Fibroblast of lung (primary cell): Measurements from ENCODE around the gene TNRC6C. TPM values are rescaled to one million over a fixed set of nuclear protein-coding genes. Genes with fewer than 3 reads are reported as not detected.

Experiments used
- DNase-seq, 2 donors: peaks; one replicate each; pipeline versions ENCODE4 v3.0.0 to v3.0.0-alpha.2; 2010; ENCODE audit warnings: low read depth in 2 of 2
- H2AFZ ChIP-seq: 2 replicates; pipeline ENCODE4 v1.5.1; 2012; ENCODE audit warnings: low read length, control low read depth, inconsistent platforms
- H3K27ac ChIP-seq: 2 replicates; pipeline ENCODE4 v1.5.1; 2011; ENCODE audit warnings: low read length, control low read depth; ENCODE audit not compliant: insufficient read depth
- H3K27me3 ChIP-seq: 2 replicates; pipeline ENCODE4 v1.5.1; 2011; ENCODE audit warnings: mild to moderate bottlenecking, low read length; ENCODE audit not compliant: control insufficient read depth, insufficient read depth
- H3K36me3 ChIP-seq: 2 replicates; pipeline ENCODE4 v1.5.1; 2011; ENCODE audit warnings: low read length; ENCODE audit not compliant: control insufficient read depth, insufficient read depth
- H3K4me1 ChIP-seq: 2 replicates; pipeline ENCODE4 v1.5.1; 2011; ENCODE audit warnings: low read length; ENCODE audit not compliant: control insufficient read depth, insufficient read depth; ENCODE audit errors: extremely low read depth
- H3K4me2 ChIP-seq: 2 replicates; pipeline ENCODE4 v1.5.1; 2011; ENCODE audit warnings: low read length, control low read depth; ENCODE audit not compliant: insufficient read depth; ENCODE audit errors: extremely low read depth
- H3K4me3 ChIP-seq, 4 experiments: fragments of 200-600 bp in 1 of 4; sonication (generic) in 1 of 4; replicated peaks in 1 of 4; 2 replicates each; pipeline ENCODE4 v1.5.1; 2011 to 2016; ENCODE audit warnings: low read length in 4 of 4, low read depth in 3 of 4, mild to moderate bottlenecking in 3 of 4, control low read depth in 2 of 4, inconsistent platforms in 1 of 4, mixed read lengths in 1 of 4; ENCODE audit not compliant: insufficient read depth in 1 of 4; ENCODE audit errors: control extremely low read depth in 1 of 4
- H3K79me2 ChIP-seq: 2 replicates; pipeline ENCODE4 v1.5.1; 2012; ENCODE audit warnings: mild to moderate bottlenecking, low read length, inconsistent platforms; ENCODE audit not compliant: control insufficient read depth, insufficient read depth
- H3K9ac ChIP-seq: 2 replicates; pipeline ENCODE4 v1.5.1; 2011; ENCODE audit warnings: mild to moderate bottlenecking, low read length, control low read depth; ENCODE audit not compliant: insufficient read depth
- H3K9me3 ChIP-seq: 2 replicates; pipeline ENCODE4 v1.5.1; 2012; ENCODE audit warnings: low read depth, low read length; ENCODE audit not compliant: control insufficient read depth, insufficient read depth
- H4K20me1 ChIP-seq: 2 replicates; pipeline ENCODE4 v1.5.1; 2011; ENCODE audit warnings: low read length; ENCODE audit not compliant: control insufficient read depth, insufficient read depth; ENCODE audit errors: extremely low read depth
- EZH2 ChIP-seq: IDR thresholded peaks from 2 replicates; pipeline ENCODE4 v1.5.1; 2012; ENCODE audit warnings: low read length, control low read depth, mild to moderate bottlenecking; ENCODE audit errors: missing control alignments
- polyA plus RNA-seq, 2 donors: library from polyadenylated mRNA; depleted of rRNA in 1 of 2; stranded (reverse) in 1 of 2; unstranded in 1 of 2; fragments of >200 nt; gene quantifications; 2 replicates each; pipeline ENCODE4 v1.2.1, GENCODE V29; 2011 to 2012; ENCODE audit warnings: missing spikeins in 1 of 2
- total RNA-seq: library from RNA; depleted of rRNA; stranded (reverse); fragments of >200 nt; gene quantifications from 2 replicates; pipeline ENCODE4 v1.2.1, GENCODE V29; 2014
- TF ChIP-seq, protein P1 (sequence below), 2 donors: IDR thresholded peaks in 1 of 2; conservative IDR thresholded peaks in 1 of 2; 1 replicate in 1 of 2; 2 replicates in 1 of 2; pipeline ENCODE4 v1.5.1; 2011 to 2012; ENCODE audit warnings: low read length in 2 of 2, control low read depth in 1 of 2, inconsistent platforms in 1 of 2, low read depth in 1 of 2, mild to moderate bottlenecking in 1 of 2

The TNRC6C gene
- total and polyA plus RNA-seq, 2 donors (not counting 1 experiment from before 2014, with no cell fraction given), result 2.1 to 4.6 TPM

DNA sequence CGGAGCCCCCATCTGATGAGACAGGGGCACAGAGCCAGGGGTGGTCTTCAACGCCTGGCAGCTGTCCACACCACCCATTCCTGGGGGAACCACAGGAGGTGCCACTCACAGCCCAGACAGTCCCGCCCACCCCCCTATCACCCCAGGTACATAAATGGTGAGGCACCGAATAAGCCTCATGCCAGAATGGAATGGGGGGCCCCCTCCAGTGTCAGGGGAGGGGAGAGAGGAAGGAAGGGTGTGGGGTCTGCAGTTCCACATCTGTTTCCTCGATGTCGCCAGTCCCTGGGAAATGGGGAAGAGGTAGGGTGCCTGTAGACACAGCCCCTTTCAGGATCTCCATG, 168.4 kb downstream of the TNRC6C start:
- H3K4me2 ChIP-seq, result no peak overlapping the region

DNA sequence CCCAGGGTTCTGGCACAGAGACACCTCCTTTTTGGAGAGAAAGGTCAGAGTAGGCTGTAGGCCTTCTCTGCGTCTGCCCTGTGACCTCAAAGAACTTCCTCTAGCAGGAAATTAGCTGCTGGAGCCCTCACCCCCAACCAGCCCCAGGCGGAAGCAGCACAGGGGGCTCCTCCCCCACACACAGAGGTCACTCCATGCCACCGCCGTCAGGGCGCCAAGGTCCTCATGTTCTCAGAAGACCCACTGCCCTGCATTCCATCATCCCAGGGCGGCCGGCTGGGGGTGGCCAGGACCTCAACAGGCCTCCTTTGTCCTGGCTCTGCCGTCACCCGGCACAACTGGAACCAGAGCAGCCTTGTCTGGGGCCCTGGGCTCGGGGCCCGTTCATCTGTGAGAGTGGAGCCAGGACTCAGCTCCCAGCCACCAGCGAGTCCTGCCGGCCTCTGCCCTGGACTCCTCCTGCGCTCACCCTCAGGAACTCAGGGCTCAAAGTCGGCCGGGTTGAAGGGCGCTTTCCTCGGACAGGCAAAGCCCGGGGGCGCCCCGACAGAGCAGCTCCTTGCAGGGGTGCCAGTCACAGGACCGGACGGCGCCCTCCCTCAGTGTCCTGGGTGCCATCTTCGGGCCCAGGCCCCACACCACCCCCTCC, 168.9 kb downstream of the TNRC6C start:
- TF ChIP-seq, protein P1, sequence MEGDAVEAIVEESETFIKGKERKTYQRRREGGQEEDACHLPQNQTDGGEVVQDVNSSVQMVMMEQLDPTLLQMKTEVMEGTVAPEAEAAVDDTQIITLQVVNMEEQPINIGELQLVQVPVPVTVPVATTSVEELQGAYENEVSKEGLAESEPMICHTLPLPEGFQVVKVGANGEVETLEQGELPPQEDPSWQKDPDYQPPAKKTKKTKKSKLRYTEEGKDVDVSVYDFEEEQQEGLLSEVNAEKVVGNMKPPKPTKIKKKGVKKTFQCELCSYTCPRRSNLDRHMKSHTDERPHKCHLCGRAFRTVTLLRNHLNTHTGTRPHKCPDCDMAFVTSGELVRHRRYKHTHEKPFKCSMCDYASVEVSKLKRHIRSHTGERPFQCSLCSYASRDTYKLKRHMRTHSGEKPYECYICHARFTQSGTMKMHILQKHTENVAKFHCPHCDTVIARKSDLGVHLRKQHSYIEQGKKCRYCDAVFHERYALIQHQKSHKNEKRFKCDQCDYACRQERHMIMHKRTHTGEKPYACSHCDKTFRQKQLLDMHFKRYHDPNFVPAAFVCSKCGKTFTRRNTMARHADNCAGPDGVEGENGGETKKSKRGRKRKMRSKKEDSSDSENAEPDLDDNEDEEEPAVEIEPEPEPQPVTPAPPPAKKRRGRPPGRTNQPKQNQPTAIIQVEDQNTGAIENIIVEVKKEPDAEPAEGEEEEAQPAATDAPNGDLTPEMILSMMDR (conservative IDR thresholded peaks at IDR 0.05 in 1 of 2, IDR thresholded peaks at IDR 0.05 in 1 of 2; ENCODE audit: low read depth in 1 of 2, low read length in 2 of 2), result no peak
- no peak for TF ChIP-seq EZH2
- Histone ChIP-seq H3K9me3 (no peaks in the 10 kb centered on the region), H3K4me2 (no peak overlapping the region), H3K4me3 (no peak overlapping the region), H3K4me1 (peaks cover 2% of the 10 kb centered on the region), H3K27me3 (peaks cover 28% of the 10 kb centered on the region), H3K36me3 (no peaks in the 10 kb centered on the region), H2AFZ (no peak overlapping the region), H3K9ac (no peak overlapping the region), H3K27ac (no peak overlapping the region), H3K79me2 (no peaks in the 10 kb centered on the region), H4K20me1 (no peaks in the 10 kb centered on the region)
- no peak for DNase-seq

More for the DNA sequence above, 168.4 kb downstream of the TNRC6C start:
- no peak overlapping the region for H2AFZ ChIP-seq
- no peaks in the 10 kb centered on the region for H3K36me3 ChIP-seq
- no peak overlapping the region for H3K27ac ChIP-seq
- TF ChIP-seq, protein P1 (conservative IDR thresholded peaks at IDR 0.05 in 1 of 2, IDR thresholded peaks at IDR 0.05 in 1 of 2; ENCODE audit: low read depth in 1 of 2, low read length in 2 of 2), result no peak
- no peak for TF ChIP-seq EZH2
- peaks cover 28% of the 10 kb centered on the region for H3K27me3 ChIP-seq
- no peaks in the 10 kb centered on the region for H4K20me1 ChIP-seq
- no peaks in the 10 kb centered on the region for H3K9me3 ChIP-seq
- no peaks in the 10 kb centered on the region for H3K79me2 ChIP-seq
- no peak overlapping the region for H3K4me3 ChIP-seq
- peaks cover 2% of the 10 kb centered on the region for H3K4me1 ChIP-seq
- H3K9ac ChIP-seq, result no peak overlapping the region
- DNase-seq, result no peak

DNA sequence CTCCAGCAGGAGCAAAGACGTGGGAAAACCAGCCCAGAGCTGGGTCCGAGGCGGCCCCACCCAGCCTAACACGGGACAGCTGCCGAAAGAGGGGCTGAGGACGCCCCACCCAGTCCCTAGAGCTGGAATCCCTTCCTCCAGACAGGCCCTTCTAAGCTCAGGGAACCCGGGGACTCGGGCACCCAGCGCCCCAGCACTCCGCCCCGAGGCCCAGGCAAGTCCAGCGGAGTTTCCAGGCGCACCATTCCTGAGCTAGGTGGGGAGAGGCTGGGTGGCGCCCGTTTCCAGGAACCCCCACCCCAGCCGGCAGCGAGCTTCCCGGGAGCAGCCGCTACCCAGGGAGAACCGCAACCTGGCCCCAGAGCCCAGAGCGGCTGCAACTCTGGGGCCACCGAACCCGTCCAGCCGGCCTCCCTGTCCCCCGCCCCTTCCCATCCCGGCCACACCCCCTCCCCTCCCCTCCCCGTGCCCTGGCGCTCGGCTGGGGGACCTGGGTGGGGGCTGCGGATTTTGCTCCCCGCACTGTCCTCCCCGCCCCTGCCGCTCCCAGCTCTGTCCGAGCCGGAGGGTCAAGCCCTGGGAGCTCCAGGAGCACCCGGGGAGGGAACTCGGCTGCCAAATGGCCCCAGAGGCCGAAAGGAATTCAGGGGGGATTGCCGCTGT, 169.5 kb downstream of the TNRC6C start:
- Histone ChIP-seq H2AFZ (no peak overlapping the region), H3K27ac (no peak overlapping the region)

More for the DNA sequence above, 169.5 kb downstream of the TNRC6C start:
- Histone ChIP-seq H3K4me1 (peaks cover 2% of the 10 kb centered on the region), H3K36me3 (no peaks in the 10 kb centered on the region), H3K9ac (peak overlapping the region; percentile 7), H4K20me1 (no peaks in the 10 kb centered on the region), H3K9me3 (no peaks in the 10 kb centered on the region), H3K79me2 (no peaks in the 10 kb centered on the region), H3K27me3 (peaks cover 28% of the 10 kb centered on the region), H3K4me2 (peak overlapping the region; percentile 25), H3K4me3 (peak overlapping the region in 3 of 4 experiments; percentile 23 to 52 (median 33))
- DNase-seq, result no peak
- peak; percentile 60 for TF ChIP-seq EZH2
- TF ChIP-seq, protein P1 (conservative IDR thresholded peaks at IDR 0.05 in 1 of 2, IDR thresholded peaks at IDR 0.05 in 1 of 2; ENCODE audit: low read depth in 1 of 2, low read length in 2 of 2), result no peak
